HG03571 (cell line): Measurements from ENCODE around the gene RHBDF1.
"Not testable (repeated sequence)": the region's sequence is repeated elsewhere in the genome, so short reads cannot be mapped to it uniquely, and the experiment has no call there.

ENCODE experiments used
- ATAC-seq: cut with Tn5 transposase; IDR thresholded peaks from one replicate; pipeline ENCODE4 v1.9.1; 2021; ENCODE audit not compliant: unreplicated experiment

The RHBDF1 gene

DNA sequence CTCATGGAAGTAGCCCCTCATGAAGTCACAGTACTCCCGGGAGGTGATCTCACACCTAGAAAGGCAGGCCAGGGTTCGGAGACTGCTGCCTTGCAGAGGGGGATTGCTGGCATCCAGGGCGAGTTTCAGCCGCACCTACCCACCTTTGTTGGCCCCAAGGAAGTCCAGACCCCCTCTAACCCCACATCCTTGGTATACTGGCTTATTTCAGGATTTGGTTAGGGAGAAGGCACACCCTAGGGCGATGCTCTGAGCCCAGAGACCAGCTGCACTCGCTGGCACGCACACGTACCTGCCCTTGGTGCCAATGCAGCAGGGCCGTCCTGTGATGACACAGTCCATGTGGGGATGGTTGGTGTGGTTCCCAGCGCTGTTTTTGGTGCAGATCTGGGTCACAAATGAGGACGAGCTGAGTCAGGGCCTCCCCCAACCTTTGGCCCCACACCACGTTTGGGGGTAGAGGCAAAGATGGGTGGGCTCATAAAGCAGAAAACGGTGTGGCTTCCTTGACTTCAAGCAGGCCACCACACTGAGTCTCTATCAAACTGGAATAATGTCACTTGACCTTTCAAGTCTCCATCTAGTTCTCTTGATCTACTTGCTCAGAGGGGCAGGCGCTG lies 12.9 kb downstream of the RHBDF1 start:
- ATAC-seq: no peak

DNA sequence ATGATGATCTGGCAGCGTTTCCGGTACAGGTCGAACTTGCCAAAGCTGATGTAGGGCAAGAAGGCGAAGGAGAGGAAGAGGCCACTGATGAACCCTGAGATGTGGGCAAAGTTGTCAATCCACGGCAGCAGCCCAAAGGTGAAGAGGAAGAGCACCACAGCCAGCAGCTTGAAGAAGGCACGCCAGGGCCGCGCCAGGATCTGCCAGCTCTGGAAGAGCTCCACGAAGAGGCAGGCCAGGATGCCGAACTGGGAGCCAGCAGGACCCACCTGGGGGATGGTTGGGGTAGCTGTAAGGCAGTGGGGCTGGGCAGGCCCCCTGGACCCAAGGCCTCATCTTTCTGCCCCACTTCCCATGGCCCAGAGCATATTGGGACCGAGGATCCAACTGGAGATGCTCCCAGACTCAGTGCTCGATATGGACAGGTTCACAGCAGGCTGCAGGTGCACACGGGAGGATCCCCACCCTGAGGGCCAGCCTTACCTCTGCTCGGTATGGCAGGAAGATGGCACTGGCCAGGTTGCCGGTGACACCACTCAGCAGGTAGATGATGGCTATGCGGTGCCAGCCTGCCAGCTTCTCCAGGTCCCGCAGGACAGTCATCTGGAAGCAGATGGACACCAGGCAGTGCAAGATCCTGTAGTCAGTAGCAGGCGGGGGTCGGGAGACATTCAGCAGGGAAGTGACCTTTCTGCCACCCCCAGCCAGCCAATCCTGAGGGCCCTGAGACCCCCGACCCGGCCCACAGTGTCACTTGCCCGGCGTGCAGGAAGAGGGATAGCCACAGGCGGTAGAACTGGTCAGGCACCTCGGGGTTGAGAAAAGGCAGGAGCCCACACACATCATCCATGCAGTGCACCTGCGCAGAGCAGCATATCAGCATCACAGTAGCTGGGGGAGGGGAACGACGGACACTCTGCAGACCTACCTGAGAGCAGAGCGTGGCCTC lies 13.7 kb downstream of the RHBDF1 start:
- ATAC-seq: no peak

DNA sequence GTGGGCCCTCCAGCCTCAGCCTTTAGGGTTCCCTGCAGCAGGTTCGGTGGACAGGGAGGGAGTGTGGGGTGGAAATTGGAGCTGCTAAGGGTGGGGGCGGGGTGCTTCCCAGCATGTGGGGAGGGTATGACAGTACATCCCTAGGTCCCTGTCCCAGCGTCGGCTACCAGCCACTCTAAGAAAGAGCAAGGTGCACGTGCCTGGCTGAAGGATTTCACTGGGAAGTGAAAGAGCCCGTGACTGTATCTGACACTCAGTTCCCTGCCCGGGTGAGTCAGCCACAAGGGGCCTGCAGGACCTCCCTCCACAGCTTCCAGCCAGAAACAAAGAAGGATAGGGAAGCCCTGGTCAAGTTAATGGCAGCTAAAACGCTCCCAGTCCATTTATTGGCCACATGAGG lies 14.7 kb downstream of the RHBDF1 start:
- no peak for ATAC-seq

DNA sequence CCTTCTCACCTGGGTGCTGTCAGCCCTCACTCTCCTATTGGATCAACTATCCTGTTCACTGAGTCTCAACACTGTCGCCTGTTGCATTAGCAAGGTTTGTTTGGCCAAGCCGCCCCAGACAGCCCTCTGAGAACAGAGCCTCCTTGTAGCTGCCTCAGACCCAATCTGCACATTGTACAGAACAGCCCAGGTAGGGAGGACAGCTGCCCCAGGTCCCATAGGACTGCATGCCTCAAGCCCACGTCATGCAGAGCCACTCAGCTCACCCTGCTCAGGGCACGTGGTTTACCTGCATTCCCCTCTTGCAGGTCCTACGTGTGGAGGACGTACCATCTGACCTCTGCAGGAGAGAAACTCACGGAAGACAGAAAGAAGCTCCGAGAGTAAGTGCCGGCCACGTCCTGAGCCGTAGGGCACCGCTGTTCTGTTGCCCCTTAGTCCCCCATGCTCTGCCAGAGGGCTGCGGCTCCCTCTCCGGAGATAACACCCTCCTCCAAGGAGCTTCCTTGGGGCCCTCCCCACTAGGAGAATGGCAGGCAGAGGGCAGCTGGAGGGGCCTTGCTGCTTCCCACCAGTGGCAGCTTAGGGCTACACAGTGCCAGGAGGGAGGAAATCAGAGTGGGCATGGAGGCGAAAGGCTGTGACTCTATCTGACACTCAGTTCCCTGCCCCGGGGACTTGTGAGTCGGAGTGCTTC lies 16.1 kb downstream of the RHBDF1 start:
- no peak for ATAC-seq

- no peak for ATAC-seq
These were observed 16.8 kb downstream of the RHBDF1 start for GRCh38 chr16:55571-56136.

GRCh38 chr16:54237-54581 lies 18.2 kb downstream of the RHBDF1 start:
- ATAC-seq: no peak

DNA sequence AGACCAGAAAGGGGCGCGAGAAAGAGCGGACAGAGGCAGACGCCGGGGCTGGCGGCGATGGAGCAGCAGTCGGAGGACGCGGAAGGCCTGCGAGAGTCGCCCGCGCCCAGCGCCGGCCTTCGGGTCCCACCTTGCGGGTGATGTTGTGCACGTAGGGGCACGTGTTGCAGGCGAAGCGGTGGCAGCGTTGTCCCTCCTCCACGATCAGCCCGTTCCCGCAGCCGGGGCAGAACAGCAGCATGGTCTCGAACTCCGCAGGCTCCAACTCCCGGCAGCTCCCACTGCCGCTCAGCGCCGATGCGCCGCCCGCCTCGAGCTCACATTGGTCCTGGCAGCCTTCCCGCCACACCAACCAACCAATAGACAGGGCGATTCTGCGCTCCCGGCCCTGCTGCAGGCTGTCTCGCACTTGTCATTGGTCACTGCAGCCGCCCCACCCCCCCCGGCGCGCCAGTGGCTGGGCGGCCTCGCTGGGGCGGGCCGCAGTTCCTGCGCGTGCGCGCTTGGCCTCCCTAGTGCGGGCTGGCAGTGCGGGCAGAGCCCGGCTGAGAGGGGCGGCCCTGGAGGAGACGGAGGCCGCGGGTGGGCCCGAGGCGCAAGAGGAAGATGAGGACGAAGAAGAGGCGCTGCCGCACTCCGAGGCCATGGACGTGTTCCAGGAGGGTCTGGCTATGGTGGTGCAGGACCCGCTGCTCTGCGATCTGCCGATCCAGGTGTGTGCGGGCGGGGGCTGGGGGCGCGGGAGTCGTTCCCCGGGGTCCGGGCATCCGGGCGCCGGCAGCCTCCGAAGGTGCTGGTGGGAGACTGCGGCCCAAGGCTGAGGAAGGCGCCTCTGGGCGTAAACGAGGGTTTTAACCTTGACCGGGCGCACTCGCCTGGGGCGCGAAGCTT lies 18.8 kb downstream of the RHBDF1 start, which contains the start of the genes POLR3K and SNRNP25:
TSS of gene POLR3K (minus strand) at position 263 of the 891 bp plus-strand sequence. CDS start at position 241, 22 bp downstream.
TSS of gene SNRNP25 (plus strand) at position 483 of the 891 bp plus-strand sequence. CDS start at position 672, 189 bp downstream.
- peak; percentile 89 for ATAC-seq

GRCh38 chr16:50769-51591 lies 21.5 kb downstream of the RHBDF1 start:
- no peak for ATAC-seq

DNA sequence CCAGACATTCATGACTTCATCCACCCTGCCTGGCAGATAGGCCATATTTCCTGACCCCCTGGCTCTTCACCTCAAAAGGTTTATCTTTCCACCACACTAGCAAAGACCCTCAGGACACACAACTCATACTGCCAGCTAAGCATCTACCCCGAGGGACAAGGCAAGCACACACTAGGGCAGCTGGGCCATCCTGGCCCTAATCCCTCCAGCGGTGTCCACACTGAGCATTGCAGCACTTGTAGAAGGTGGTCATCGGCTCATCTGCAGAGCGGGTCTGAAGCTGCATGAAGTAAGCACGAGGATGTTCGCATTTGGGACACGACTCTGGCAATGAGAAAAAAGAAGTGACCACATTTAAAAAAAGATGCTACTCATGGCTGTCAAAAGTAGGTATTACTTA lies 25.2 kb downstream of the RHBDF1 start:
- no peak for ATAC-seq

DNA sequence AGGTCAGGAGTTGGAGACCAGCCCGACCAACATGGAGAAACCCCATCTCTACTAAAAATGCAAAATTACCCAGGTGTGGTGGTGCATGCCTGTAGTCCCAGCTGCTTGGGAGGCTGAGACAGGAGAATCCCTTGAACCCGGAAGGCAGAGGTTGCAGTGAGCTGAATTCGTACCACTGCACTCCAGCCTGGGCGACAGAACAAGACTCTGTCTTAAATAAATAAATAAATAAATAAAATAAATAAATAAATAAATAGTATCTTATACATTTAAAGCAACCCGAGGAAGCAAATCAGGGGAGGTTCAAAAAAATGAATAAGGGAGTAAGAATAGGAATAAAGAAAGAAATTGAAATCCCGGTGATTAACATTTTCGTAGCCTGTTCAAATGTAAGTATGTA lies 25.9 kb downstream of the RHBDF1 start:
- not testable (repeated sequence) for ATAC-seq

GRCh38 chr16:45454-45853 lies 27.0 kb downstream of the RHBDF1 start:
- no peak for ATAC-seq

GRCh38 chr16:44655-45054 lies 27.8 kb downstream of the RHBDF1 start:
- no peak for ATAC-seq

- no peak for ATAC-seq
These were observed 29.1 kb downstream of the RHBDF1 start for GRCh38 chr16:43294-43693.

DNA sequence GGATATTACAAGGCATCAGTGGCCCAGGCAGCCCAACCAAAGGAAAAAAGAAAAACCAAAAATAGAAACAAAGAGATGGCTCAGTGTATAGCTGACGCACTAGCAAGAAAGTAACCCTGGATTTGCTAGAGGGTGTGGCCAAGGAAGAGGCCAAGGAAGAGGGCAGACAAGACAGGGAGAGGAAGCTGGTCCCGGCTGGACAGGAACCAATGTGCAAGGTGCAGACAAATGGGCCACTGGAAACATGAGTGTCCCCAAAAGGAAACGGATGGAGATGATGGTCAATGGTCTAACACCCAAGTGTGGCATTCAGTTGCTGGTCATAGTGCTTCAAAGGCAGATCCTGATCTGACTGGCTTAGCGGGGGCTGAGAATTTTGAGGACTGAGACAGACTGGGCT lies 29.7 kb downstream of the RHBDF1 start:
- ATAC-seq: no peak

GRCh38 chr16:42069-42457 lies 30.4 kb downstream of the RHBDF1 start:
- ATAC-seq: no peak

- no peak for ATAC-seq
These were observed 30.9 kb downstream of the RHBDF1 start for GRCh38 chr16:41439-42068.

- ATAC-seq: peak; percentile 63
These were observed 33.2 kb downstream of the RHBDF1 start for GRCh38 chr16:38941-39892.

GRCh38 chr16:38206-38605 lies 34.2 kb downstream of the RHBDF1 start:
- ATAC-seq: not testable (repeated sequence)
